Immature natural killer cell (primary cell): Measurements from ENCODE around the gene TUBB4A. TPM values are rescaled to one million over a fixed set of nuclear protein-coding genes. Genes with fewer than 3 reads are reported as not detected.
"Not testable (repeated sequence)": the region's sequence is repeated elsewhere in the genome, so short reads cannot be mapped to it uniquely, and the experiment has no call there.

ENCODE experiments used
- DNase-seq, 3 donors: peaks; one replicate each; pipeline ENCODE4 v3.0.0; 2022; ENCODE audit warnings: mixed read lengths in 1 of 3
- H3K27ac Mint-ChIP-seq, 6 donors: one replicate each; pipeline ENCODE4 v1.8.0; 2020; ENCODE audit warnings: mixed read lengths in 6 of 6, mild to moderate bottlenecking in 5 of 6, inconsistent platforms in 4 of 6, moderate library complexity in 3 of 6
- H3K27me3 Mint-ChIP-seq, 3 donors: one replicate each; pipeline ENCODE4 v1.8.0; 2020 to 2021; ENCODE audit warnings: low read depth in 3 of 3, mild to moderate bottlenecking in 3 of 3, mixed read lengths in 3 of 3, moderate library complexity in 3 of 3, inconsistent platforms in 1 of 3
- H3K36me3 Mint-ChIP-seq, 3 donors: one replicate each; pipeline ENCODE4 v1.8.0; 2020; ENCODE audit warnings: mixed read lengths in 3 of 3, inconsistent platforms in 2 of 3, mild to moderate bottlenecking in 2 of 3
- H3K4me1 Mint-ChIP-seq, 2 donors: one replicate each; pipeline ENCODE4 v1.8.0; 2020; ENCODE audit warnings: inconsistent platforms in 2 of 2, mild to moderate bottlenecking in 2 of 2, mixed read lengths in 2 of 2, moderate library complexity in 1 of 2
- H3K4me3 Mint-ChIP-seq, 5 donors: one replicate each; pipeline ENCODE4 v1.8.0; 2020; ENCODE audit warnings: mild to moderate bottlenecking in 5 of 5, mixed read lengths in 5 of 5, inconsistent platforms in 3 of 5, moderate library complexity in 3 of 5
- H3K9me3 Mint-ChIP-seq, 6 donors: one replicate each; pipeline ENCODE4 v1.8.0; 2020; ENCODE audit warnings: mild to moderate bottlenecking in 6 of 6, mixed read lengths in 6 of 6, inconsistent platforms in 4 of 6, moderate library complexity in 3 of 6
- polyA plus RNA-seq, 3 donors: library from polyadenylated mRNA; unstranded; fragments of 300-500 nt; fragmentation: Illumina TruSeq; gene quantifications; one replicate each; pipeline ENCODE4 v1.2.3, GENCODE V29; 2021

Gene TUBB4A
- polyA plus RNA-seq, 3 donors from 2014 or later: 0.86 to 3.0 (median 1.3) TPM

DNA sequence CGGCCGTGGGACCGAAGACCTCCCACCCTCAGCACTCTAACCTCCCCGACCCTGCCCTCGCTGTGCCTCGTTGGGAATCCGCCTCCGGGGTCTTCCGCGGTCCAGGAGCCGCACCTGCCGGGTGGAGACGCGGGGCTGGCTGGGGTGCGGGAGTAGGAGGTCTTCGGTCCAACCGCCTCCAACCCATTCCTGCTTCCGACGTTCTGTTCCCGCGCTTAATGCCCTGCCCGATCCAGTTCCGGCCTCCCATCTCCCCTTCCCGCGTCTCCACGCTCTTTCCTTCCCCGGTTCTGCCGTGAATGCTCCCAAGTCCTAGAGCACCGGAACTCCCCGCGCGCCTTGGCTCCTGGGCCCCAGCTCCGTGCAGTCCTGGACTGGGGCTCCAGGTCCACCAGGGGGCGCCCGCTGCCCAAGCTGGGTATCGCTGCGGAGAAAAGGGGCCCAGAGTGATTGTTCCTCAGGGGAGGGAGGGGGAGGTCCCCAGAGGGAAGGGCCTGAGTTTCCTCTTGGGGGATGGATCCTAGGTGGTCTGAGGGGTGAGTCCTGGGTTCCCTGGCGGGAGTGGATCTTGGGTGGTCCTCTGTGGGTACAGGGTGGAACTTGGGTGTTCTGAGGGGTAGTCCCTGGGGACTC, 14.7 kb upstream of the TUBB4A start:
- peaks cover 28 to 30% of the 10 kb centered on the region in 2 donors for H3K4me1 Mint-ChIP-seq
- H3K36me3 Mint-ChIP-seq: peaks cover 0 to under 1% (median 0%) of the 10 kb centered on the region in 3 donors
- peak; percentile 84 to 86 (median 85) for DNase-seq
- H3K9me3 Mint-ChIP-seq: no peaks in the 10 kb centered on the region
- peaks cover under 1 to 1% (median 1%) of the 10 kb centered on the region in 3 donors for H3K27me3 Mint-ChIP-seq
- H3K4me3 Mint-ChIP-seq: peak overlapping the region; percentile 91 to 99 (median 96)
- H3K27ac Mint-ChIP-seq: peak overlapping the region; percentile 78 to 96 (median 89)

- H3K36me3 Mint-ChIP-seq: peaks cover 0 to 4% (median 0%) of the 10 kb centered on the region in 3 donors
- no peaks in the 10 kb centered on the region for H3K9me3 Mint-ChIP-seq
- peaks cover 27 to 29% of the 10 kb centered on the region in 2 donors for H3K4me1 Mint-ChIP-seq
- H3K27ac Mint-ChIP-seq: peak overlapping the region; percentile 77 to 96 (median 90)
- peak; percentile 69 to 77 (median 71) for DNase-seq
- peak overlapping the region; percentile 91 to 99 (median 96) for H3K4me3 Mint-ChIP-seq
- H3K27me3 Mint-ChIP-seq: peaks cover 0 to 1% (median 1%) of the 10 kb centered on the region in 3 donors
These were observed 14.0 kb upstream of the TUBB4A start for GRCh38 chr19:6516018-6516658.

- Mint-ChIP-seq H3K27ac (peak overlapping the region in 1 of 6 donors; percentile 66), H3K4me3 (peak overlapping the region; percentile 46 to 68 (median 56)), H3K9me3 (no peaks in the 10 kb centered on the region), H3K27me3 (peaks cover 0 to 1% (median 1%) of the 10 kb centered on the region in 3 donors), H3K36me3 (peaks cover 0 to 4% (median 0%) of the 10 kb centered on the region in 3 donors), H3K4me1 (peaks cover 27 to 29% of the 10 kb centered on the region in 2 donors)
- no peak for DNase-seq
These were observed 12.9 kb upstream of the TUBB4A start for GRCh38 chr19:6514926-6515544.

DNA sequence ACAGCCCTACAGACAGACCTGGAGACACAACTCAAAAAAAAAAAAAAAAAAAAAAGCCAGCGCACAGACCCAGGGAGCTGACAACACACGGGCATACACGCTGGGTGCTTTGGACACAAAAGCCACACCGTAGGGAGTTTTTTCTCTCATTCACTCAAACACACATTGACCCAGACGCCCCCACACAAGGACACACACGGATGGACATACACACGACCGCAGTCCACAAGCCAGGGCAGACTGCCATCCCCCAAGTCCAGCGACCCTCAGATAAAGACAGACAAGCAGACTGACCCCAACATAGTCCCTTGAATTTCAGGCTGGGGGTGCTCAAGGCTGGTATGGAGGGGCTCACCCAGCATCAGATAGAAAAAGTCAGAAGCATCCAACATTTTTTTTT, 12.0 kb upstream of the TUBB4A start:
- peak overlapping the region in 4 of 5 donors; percentile 20 to 53 (median 29) for H3K4me3 Mint-ChIP-seq
- no peaks in the 10 kb centered on the region for H3K9me3 Mint-ChIP-seq
- peaks cover 0 to 4% (median 0%) of the 10 kb centered on the region in 3 donors for H3K36me3 Mint-ChIP-seq

DNA sequence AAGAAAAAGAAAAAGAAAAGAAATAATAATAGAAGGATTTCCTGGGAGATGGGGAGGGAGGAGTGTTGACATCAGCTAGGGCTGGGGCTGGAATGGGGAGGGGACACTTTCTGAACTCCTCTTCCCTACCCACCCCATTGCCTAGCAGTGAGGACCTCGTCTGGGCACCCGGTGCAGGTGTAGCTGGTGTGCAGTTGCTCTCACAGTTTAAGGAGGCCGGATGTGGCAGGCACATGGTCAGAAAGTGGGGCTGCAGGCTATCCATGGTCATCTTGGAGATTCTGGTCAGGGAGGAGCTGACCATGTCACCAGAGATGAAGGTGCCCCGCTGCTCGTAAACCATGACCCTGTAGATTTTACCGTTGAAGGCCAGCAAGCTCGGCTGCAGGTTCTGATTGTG, 8.5 kb upstream of the TUBB4A start:
- Mint-ChIP-seq H3K36me3 (peaks cover 0 to 4% (median 0%) of the 10 kb centered on the region in 3 donors), H3K4me1 (peaks cover 0 to 2% of the 10 kb centered on the region in 2 donors), H3K9me3 (no peaks in the 10 kb centered on the region), H3K4me3 (no peak overlapping the region), H3K27me3 (peaks cover 0 to 4% (median 3%) of the 10 kb centered on the region in 3 donors), H3K27ac (no peak overlapping the region)
- no peak for DNase-seq

More for the DNA sequence above, 12.0 kb upstream of the TUBB4A start:
- no peak for DNase-seq
- Mint-ChIP-seq H3K4me1 (peaks cover 24 to 29% of the 10 kb centered on the region in 2 donors), H3K27me3 (peaks cover 0 to 1% (median 1%) of the 10 kb centered on the region in 3 donors), H3K27ac (peak overlapping the region in 2 of 6 donors; percentile 35 to 52)

- DNase-seq: no peak
- Mint-ChIP-seq H3K27me3 (peaks cover 6 to 9% (median 6%) of the 10 kb centered on the region in 3 donors), H3K27ac (no peak overlapping the region), H3K4me1 (peaks cover 6% of the 10 kb centered on the region in 2 donors), H3K9me3 (no peaks in the 10 kb centered on the region), H3K4me3 (no peak overlapping the region), H3K36me3 (peaks cover 0 to 4% (median 0%) of the 10 kb centered on the region in 3 donors)
These were observed 7.2 kb upstream of the TUBB4A start for GRCh38 chr19:6509118-6509971.

- H3K36me3 Mint-ChIP-seq, H3K4me3 Mint-ChIP-seq, H3K9me3 Mint-ChIP-seq, DNase-seq, H3K27me3 Mint-ChIP-seq, H3K4me1 Mint-ChIP-seq: not testable (repeated sequence)
- peak overlapping the region in 1 of 6 donors; percentile 26 for H3K27ac Mint-ChIP-seq
These were observed 6.1 kb upstream of the TUBB4A start for GRCh38 chr19:6508028-6508771.

- peaks cover 0 to 4% (median 0%) of the 10 kb centered on the region in 3 donors for H3K36me3 Mint-ChIP-seq
- no peaks in the 10 kb centered on the region for H3K9me3 Mint-ChIP-seq
- H3K4me3 Mint-ChIP-seq: peak overlapping the region in 2 of 5 donors; percentile 39 to 48
- DNase-seq: no peak
- no peak overlapping the region for H3K27ac Mint-ChIP-seq
- H3K27me3 Mint-ChIP-seq: peaks cover 9 to 15% (median 13%) of the 10 kb centered on the region in 3 donors
- H3K4me1 Mint-ChIP-seq: peaks cover 6 to 15% of the 10 kb centered on the region in 2 donors
These were observed 1.5 kb upstream of the TUBB4A start for GRCh38 chr19:6503407-6504201.

DNA sequence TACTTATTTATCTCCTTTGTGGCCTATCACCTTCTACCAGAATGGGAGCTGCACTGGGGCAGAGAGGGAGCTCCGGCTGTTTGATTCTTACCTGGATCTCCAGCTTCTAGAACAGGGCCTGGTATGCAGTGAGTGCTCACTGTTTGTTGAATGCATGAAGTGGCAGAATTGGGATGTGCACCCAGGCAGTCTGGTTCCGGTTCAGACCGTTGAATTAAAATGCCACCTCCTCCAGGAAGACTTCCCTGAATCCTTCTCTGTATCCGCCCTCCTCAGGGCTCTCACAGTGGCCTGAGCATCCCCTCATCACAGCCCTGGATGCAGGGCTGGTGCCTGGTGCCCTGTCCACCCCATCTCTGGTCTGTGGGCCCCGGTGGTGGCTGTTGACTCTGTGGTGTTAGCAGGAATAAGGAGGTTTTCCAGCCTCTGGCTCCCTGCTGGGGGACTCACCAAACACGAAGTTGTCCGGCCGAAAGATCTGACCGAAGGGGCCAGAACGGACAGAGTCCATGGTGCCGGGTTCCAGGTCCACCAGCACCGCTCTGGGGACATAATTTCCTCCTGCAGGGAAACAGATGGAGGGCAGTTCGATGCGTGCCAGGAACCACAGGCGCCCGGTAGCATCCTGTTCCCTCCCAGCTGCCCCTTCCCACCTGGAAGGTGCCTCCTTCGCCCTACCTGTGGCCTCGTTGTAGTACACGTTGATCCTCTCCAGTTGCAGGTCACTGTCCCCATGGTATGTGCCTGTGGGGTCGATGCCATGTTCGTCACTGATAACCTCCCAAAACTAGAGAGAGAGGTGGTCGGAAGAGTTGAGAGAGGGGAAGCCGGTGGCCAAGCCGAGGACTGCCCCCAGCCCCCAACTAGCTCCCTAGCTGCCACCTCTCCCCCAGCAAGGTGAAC, 1.0 kb downstream of the TUBB4A start:
- H3K4me3 Mint-ChIP-seq: peak overlapping the region; percentile 73 to 85 (median 81)
- peaks cover 6 to 15% of the 10 kb centered on the region in 2 donors for H3K4me1 Mint-ChIP-seq
- no peak for DNase-seq
- H3K27me3 Mint-ChIP-seq: peaks cover 9 to 14% (median 10%) of the 10 kb centered on the region in 3 donors
- peak overlapping the region in 1 of 6 donors; percentile 73 for H3K27ac Mint-ChIP-seq
- no peaks in the 10 kb centered on the region for H3K9me3 Mint-ChIP-seq
- peaks cover 0 to 4% (median 0%) of the 10 kb centered on the region in 3 donors for H3K36me3 Mint-ChIP-seq

- peaks cover 0 to 8% of the 10 kb centered on the region in 2 donors for H3K4me1 Mint-ChIP-seq
- H3K9me3 Mint-ChIP-seq: no peaks in the 10 kb centered on the region
- H3K4me3 Mint-ChIP-seq: no peak overlapping the region
- peaks cover 2 to 8% (median 8%) of the 10 kb centered on the region in 3 donors for H3K27me3 Mint-ChIP-seq
- no peak overlapping the region for H3K27ac Mint-ChIP-seq
- H3K36me3 Mint-ChIP-seq: peaks cover 0 to 4% (median 0%) of the 10 kb centered on the region in 3 donors
- DNase-seq: no peak
These were observed 2.9 kb downstream of the TUBB4A start for GRCh38 chr19:6499052-6499790.
